Keratinocyte (primary cell): ENCODE data around the gene PEX10.

ENCODE experiments used
- EZH2 ChIP-seq: IDR thresholded peaks from one replicate; pipeline ENCODE4 v1.6.1; 2012; ENCODE audit warnings: inconsistent platforms, mild to moderate bottlenecking, low read length, moderate library complexity
- TF ChIP-seq, protein P1 (sequence below), 3 experiments: IDR thresholded peaks in 1 of 3; conservative IDR thresholded peaks in 1 of 3; optimal IDR thresholded peaks in 1 of 3; 2 replicates in 2 of 3; 3 replicates in 1 of 3; pipeline versions ENCODE3 to v1.5.1; 2011; ENCODE audit warnings: low read length in 3 of 3, mild to moderate bottlenecking in 3 of 3, moderate library complexity in 2 of 3, control low read depth in 1 of 3, inconsistent platforms in 1 of 3; ENCODE audit not compliant: insufficient read depth in 2 of 3; ENCODE audit errors: extremely low read depth in 1 of 3

- TF ChIP-seq, protein P1, sequence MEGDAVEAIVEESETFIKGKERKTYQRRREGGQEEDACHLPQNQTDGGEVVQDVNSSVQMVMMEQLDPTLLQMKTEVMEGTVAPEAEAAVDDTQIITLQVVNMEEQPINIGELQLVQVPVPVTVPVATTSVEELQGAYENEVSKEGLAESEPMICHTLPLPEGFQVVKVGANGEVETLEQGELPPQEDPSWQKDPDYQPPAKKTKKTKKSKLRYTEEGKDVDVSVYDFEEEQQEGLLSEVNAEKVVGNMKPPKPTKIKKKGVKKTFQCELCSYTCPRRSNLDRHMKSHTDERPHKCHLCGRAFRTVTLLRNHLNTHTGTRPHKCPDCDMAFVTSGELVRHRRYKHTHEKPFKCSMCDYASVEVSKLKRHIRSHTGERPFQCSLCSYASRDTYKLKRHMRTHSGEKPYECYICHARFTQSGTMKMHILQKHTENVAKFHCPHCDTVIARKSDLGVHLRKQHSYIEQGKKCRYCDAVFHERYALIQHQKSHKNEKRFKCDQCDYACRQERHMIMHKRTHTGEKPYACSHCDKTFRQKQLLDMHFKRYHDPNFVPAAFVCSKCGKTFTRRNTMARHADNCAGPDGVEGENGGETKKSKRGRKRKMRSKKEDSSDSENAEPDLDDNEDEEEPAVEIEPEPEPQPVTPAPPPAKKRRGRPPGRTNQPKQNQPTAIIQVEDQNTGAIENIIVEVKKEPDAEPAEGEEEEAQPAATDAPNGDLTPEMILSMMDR (optimal IDR thresholded peaks at IDR 0.05 in 1 of 3, IDR thresholded peaks at IDR 0.05 in 1 of 3, conservative IDR thresholded peaks at IDR 0.05 in 1 of 3; ENCODE audit: extremely low read depth in 1 of 3, insufficient read depth in 2 of 3, low read length in 3 of 3): no peak
- no peak for TF ChIP-seq EZH2
Observed at GRCh38 chr1:2428490-2428889, 16.1 kb upstream of the PEX10 start.
